Measurements from ENCODE around the gene CEBPZOS.

DNA sequence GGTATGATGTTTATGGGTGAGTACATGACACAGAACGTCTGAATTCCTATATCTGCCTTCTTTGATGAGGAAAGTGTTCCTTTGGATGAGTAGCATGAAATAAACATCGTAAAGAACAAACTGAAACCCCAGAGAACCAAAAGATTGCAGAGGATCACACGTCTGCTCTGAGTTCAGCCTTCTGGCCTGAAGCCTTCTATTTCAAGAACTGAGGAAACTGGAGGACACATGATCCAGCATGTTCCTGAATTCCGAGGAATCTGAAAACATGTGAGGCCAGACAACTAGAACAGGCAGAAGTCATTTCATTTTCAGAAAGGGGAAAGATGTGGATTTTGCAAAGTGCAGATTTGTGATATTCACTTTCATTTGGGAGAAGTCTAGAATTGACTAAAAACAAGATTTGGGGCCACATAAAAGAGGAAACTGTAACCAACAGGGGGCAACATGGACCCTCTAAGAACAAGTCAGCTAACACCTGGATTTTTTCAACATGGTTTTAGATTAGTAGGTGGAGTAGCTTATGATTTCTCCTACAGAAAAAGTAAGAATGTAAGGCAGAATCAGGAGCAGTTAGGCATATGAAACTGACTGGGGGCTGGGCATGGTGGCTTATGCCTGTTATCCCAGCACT is 16.2 kb upstream of the CEBPZOS start:
- TF ChIP-seq EZH2 (IDR thresholded peaks at IDR 0.05) (no peak), CTCF (IDR thresholded peaks at IDR 0.05) (peak; percentile 41), EZH2phosphoT487 (IDR thresholded peaks at IDR 0.05) (no peak)

Data from neural progenitor cell (in vitro differentiated cells).